CD4-positive, alpha-beta T cell treated with Interleukin-21 for 1 hour (primary cell): ENCODE data around the gene DEFB123.

ENCODE experiments used
- DNase-seq: peaks from one replicate; pipeline ENCODE4 v3.0.0-alpha.2; 2020

DEFB123 gene

DNA sequence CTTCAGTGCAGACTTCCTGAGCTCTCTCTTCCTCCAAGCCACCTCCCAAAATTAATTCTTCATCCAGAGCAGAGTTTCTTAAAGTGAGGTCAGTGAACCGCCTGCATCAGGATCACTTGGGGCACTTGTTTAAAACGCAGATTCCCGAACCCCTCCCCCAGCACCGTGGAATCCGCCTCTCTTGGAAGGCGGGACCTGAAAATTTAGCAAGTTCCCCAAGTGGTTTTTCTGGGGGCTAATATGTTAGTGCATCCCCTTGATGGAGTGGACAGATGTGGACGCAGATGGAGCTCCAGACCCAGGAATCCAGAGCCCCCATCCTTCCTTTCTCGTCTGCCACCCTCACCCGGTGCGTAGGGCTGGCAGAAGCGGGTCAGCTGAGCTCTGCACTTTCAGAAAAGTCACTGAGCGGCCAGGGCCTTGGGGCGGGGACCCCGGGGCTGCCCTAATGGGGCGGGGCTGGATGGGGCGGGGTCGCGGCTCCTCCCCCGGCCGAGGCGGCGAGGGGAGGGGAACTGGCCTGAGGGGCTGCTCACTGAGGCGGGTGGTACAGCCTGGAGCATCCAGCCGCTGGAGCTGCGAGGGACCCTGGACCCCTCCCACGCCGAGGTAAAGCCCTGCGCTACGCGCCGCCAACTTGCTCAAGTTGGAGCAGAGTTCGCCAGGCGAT is 34.5 kb downstream of the DEFB123 start, which contains the start of the genes DEFB124 and REM1:
Gene DEFB124, minus strand, starts transcription at position 370 of the 670 bp plus-strand sequence. CDS start 2,114 bp downstream, outside the sequence.
Gene REM1, plus strand, starts transcription at position 531 of the 670 bp plus-strand sequence. CDS start 1,158 bp downstream, outside the sequence.
- DNase-seq: no peak

DNA sequence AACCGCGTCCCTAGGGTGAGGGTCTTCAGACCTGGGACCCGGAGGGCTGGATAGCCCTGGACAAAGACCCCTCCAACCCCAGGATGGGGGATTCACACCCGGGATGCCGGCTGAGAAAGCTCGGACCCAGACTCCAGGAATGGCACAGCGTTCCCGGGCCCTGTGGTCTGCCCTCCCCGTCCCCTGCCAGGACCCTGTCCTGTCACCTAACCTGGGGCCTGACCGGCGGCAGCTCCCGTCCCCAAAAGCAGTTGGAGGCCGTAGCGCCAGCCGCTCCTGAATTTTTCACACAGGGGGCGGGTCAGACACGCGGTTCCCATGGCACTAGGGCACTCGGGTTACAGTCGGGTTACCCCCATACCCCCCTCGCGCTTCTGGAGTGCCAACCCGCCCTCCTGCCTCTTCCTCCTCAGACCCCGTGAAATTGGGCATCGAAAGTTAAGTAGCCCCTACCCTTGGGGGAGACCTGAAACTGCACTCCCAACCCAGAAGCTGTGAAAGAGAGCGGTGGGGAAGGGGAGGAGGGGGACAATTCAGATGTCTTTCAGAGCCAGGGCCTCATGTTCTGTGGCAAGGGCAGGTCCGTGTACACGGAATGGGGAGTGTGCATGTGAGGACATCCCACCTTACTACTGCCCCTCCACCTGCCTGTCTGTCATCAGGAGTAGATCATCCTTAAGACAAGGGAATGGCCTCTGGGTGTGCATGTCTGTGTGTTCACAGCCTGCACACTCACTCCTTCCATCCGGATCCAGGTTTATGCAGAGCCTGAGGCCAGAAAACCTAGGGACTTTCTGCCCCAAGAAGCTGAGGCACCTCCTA is 35.3 kb downstream of the DEFB123 start:
- no peak for DNase-seq

DNA sequence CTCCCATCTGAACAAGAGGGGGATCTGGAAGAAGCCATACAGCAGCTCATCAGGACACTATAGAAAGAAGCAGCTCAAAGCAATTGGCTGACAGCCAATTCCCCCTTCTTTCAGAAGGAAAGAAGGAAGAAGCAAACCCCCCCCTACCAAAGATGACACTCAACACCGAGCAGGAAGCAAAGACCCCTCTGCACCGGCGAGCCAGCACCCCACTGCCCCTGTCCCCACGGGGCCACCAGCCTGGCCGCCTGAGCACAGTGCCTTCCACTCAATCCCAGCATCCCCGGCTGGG is 35.8 kb downstream of the DEFB123 start:
- DNase-seq: no peak

DNA sequence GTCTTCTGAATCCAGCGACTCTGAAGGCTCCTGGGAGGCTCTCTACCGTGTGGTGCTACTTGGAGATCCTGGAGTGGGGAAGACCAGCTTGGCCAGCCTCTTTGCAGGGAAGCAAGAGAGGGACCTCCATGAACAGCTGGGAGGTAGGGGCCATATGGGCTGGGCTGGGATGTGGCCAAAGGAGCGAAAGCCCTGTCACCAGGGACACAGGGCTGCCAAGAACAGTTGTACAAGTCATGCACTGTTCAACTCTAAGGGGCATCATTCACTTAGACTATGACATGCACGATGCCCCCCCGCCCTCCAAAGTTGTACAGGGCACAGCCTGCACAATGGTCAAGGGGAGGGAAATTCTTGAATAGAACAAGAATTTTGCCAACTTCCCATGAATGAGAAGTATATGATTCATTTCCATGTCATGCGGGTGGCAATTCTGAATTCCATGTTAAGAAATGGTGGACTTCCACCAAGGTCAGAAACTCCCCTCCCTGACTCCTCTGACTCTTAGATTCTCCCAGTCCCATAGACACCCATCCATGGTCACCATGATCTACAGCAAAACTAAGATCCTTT is 36.3 kb downstream of the DEFB123 start:
- no peak for DNase-seq

DNA sequence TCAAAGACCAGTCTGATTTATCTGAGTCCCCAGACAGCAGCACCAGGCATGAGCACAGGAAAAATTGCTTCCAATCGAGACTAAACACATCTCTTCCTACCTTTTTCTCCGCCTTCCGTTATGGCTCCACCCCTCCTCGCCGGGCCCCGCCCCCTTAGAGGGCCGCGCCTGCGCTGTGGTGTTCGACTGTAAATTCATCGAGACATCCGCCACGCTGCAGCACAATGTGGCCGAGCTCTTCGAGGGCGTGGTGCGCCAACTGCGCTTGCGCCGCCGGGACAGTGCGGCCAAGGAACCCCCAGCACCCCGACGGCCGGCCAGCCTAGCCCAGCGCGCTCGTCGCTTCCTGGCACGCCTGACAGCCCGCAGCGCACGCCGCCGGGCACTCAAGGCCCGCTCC is 43.6 kb downstream of the DEFB123 start:
- peak; percentile 25 for DNase-seq

DNA sequence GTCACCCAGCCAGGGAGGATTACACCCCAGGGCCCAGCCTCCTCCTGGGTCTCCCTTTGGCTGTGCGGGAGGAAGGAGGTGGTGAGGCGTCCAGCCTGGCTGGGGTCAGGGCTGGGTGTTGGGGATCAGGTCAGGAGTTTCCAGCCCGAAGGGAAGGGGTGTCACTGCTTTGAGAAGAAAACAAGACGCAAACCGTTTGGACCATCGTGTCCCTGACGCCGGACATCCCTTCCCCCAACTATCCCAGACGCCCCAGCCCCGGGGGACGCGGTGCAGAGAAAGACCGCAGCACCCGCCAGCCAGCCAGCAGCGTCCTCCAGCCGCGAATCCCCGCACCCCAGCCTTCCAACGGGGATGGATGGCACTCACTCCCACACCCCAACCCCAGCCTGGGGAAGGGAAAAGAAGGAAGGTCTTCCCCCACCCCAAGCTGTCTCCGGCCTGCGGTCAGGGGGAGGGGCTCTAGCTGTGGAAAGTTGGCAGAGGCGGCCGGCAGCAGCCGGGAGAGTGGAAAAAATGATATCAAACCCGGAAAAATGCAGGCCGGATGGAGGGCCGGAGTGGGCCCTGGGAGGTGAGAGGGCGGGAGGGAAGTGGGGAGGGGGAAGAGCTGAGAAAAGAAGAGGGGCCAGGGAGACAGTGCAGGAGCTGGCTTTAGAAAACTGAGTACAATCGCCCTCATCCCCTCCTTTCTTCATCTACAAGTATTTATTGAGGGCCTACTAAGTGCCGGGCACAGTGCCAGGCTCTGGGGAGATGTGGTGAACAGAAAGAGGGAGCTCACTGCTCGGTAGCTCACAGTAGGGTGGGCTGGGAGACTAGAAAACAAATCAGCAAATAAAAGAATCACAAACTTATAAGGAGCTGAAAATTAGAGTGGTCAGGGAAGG is 45.3 kb downstream of the DEFB123 start:
- DNase-seq: no peak

DNA sequence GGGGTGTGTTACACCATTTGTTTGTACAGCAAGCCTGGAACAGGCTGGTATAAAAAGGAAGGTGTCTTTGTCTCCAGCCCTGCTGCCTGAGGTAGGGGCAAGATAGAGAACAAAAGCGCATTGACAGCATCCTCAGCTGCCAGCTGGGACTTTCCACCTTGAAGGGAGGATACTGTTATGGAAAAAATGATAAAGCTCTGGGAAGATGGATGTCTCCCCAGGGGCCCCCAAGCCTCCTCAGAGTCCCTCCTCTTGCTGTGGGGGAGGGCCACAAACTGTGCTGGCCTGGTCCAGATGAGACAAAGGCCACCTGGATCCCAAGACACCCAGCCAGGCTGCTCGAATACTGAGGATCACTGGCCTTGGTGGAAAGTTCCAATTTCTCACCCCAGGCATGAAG is 47.7 kb downstream of the DEFB123 start:
- DNase-seq: no peak

DNA sequence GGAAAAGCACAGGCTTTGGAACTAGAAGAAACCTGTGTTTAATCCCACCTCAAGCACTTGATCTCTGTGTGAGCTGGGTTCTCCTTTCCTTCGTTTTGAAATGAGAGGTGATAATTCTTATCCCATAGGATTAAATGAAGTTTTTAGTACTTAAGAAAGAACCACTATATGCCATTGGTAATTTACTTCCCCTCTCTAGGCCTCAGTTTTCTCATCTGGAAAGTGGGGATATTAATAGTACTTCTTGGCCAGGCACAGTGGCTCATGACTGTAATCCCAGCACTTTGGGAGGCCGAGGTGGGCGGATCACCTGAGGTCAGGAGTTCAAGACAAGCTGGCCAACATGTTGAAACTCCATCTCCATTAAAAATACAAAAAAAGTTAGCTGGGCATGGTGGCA is 48.7 kb downstream of the DEFB123 start:
- no peak for DNase-seq

DNA sequence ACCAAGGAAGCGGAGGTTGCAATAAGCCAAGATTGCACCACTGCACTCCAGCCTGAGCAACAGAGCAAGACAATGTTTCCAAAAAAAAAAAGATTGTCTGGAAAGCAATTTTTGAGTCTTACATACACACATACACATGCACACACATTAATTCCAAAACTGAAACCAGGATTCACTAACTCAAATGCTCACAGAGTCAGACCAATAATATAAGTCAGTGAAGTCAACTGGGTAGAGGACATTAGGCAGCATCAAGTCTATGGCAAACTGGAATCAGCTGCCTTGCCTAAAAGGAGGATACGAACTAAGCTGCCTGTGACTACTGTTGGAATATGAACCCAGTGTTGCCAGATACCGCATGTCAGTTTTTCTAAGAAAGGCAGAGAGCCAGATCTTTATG is 50.3 kb downstream of the DEFB123 start:
- no peak for DNase-seq

DNA sequence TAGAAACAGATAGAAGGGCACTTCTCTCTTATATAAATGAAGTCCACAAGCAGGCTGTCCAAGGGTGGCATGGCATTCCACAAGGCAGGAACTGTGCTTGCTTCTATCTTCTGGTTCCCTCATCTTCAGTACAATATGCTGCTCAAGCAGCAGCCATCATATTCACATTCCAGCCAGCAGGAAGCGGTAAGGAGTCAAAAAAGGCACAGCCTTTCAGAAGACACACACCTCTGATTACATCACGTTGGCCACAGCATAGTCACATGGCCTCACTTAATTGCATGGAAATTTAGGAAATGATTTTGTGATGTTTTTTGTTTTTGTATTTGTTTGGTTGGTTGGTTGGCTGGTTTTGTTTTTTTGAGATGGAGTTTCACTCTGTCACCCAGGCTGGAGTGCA is 53.7 kb downstream of the DEFB123 start:
- DNase-seq: no peak

DNA sequence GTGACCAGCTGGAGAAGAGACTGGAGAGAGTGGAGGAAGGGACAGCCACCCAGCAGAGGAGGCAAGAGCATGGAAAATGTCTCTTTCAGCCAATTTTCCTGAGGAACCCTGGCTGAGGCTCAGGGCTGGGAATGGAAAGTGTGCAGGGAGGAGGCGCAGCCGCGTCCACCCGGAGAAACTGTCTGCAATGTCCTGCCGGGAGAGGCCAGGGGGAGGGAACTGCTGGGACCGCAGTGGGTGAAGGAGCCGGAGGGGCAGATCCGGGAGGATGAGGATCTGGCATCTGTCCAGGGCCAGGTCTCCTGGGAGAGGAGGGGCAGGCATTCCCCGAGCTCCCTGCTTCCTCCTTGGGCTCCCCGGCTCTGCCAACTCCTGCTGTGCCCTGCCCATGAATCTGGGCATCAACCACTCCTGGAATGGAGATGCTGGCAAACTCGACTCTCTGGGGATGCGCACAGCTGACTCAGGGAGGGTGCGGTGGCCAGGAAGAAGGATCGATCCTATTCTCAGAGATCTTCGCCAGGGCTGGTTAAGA is 56.4 kb downstream of the DEFB123 start:
- no peak for DNase-seq

DNA sequence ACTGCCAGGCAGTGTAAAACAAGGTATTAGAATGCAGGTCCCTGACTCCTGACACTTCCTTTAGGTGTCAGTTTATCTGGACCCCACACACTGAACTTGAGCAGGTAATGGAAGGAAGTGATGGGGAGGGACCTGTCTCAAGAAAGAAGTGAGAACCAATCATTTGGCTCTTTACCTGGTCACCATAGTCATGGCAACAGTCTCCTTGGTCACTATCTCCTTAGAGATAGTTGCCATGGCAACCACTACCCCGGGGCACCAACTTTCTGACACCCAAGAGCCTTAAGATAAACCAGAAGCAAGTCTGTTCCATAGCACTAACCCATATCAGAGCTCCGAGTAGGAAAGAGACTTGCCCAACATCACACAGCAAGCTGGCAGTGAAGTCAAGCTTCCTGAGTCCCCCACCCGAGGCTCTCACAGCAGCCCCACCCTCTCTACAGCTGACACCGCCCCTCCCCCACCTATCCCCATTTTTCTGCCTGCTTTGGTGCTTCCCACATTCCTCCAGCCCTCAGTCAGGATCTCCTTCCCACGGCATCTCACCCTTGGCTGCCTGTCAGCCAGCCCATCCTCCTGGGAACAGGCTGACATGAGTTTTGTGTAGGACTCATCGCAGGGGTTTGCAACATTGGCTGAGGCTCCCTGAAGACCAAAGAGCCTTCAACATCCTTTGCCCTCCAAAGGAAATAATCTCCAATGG is 57.6 kb downstream of the DEFB123 start:
- no peak for DNase-seq
